Esophagus squamous epithelium (tissue), 5 donors: Measurements from ENCODE around the gene KCTD7. TPM values are rescaled to one million over a fixed set of nuclear protein-coding genes. Genes with fewer than 3 reads are reported as not detected.
"Not testable (repeated sequence)": the region's sequence is repeated elsewhere in the genome, so short reads cannot be mapped to it uniquely, and the experiment has no call there.

Experiments
- DNase-seq: peaks from one replicate; lab custom pipeline; 2025; lab: John Stamatoyannopoulos, UW
- H3K27ac ChIP-seq, 4 donors: fragments of 200-600 bp; sonication (generic); one replicate each; pipeline ENCODE4 v1.5.1; 2016 to 2019; ENCODE audit warnings: mild to moderate bottlenecking in 1 of 4
- H3K27me3 ChIP-seq, 4 donors: fragments of 200-600 bp; sonication (generic); 1 replicate in 3 of 4; 2 replicates in 1 of 4; pipeline versions ENCODE4 v1.5.1 to v1.6.0; 2017 to 2021; ENCODE audit warnings: antibody characterized with exemption in 1 of 4
- H3K36me3 ChIP-seq, 3 donors: fragments of 200-600 bp; sonication (generic); one replicate each; pipeline ENCODE4 v1.5.1; 2016 to 2019
- H3K4me1 ChIP-seq, 3 donors: fragments of 200-600 bp; sonication (generic); one replicate each; pipeline ENCODE4 v1.5.1; 2017 to 2019
- H3K4me3 ChIP-seq, 4 donors: fragments of 200-600 bp; sonication (generic); 1 replicate in 3 of 4; 2 replicates in 1 of 4; pipeline ENCODE4 v1.5.1; 2016 to 2019; ENCODE audit warnings: mild to moderate bottlenecking in 2 of 4, moderate library complexity in 1 of 4
- H3K9me3 ChIP-seq, 3 donors: fragments of 200-600 bp; sonication (generic); one replicate each; pipeline ENCODE4 v1.5.1; 2016 to 2019
- CTCF ChIP-seq, 6 experiments: fragments of 450-650 bp in 4 of 6; fragments of 200-600 bp in 2 of 6; sonication (generic) in 2 of 6; IDR thresholded peaks; one replicate each; pipeline ENCODE4 v1.5.1; 2016 to 2019; ENCODE audit warnings: antibody characterized with exemption in 6 of 6, mild to moderate bottlenecking in 4 of 6, moderate library complexity in 4 of 6
- POLR2A ChIP-seq, 4 donors: fragments of 450-650 bp; IDR thresholded peaks; one replicate each; pipeline ENCODE4 v1.6.1; 2017; ENCODE audit warnings: antibody characterized with exemption in 4 of 4, mild to moderate bottlenecking in 4 of 4, moderate library complexity in 3 of 4
- WGBS, 2 donors: methylation state at CpG; one replicate each; pipeline ENCODE4 v1.1.5; 2018; 5-methylcytosine and 5-hydroxymethylcytosine counted together
- intact Hi-C: fragments of 100-400 bp; cut with DNase I; formaldehyde crosslinking; loops from one replicate; pipeline ENCODE4 v1.15.0; 2022
- total RNA-seq, 4 donors: library from RNA; depleted of rRNA; stranded (reverse); fragments of >200 nt; gene quantifications; one replicate each; pipeline ENCODE4 v1.1.0, GENCODE V29; 2016
- donor health status: DM: yes; HTN: yes; CAD: no.

Gene KCTD7
- total RNA-seq, 4 donors from 2014 or later = 0.99 to 6.1 (median 3.5) TPM

- TF ChIP-seq CTCF (IDR thresholded peaks at IDR 0.05) (peak in 1 of 6 experiments; percentile 11), POLR2A (IDR thresholded peaks at IDR 0.05) (peak in 3 of 4 donors; percentile 94 to 97 (median 94))
- 15 to 17% methylated on average over 2 to 9 of the region's 78 CpGs for WGBS, 2 donors
- no peaks in the 10 kb centered on the region for H3K9me3 ChIP-seq
- intact Hi-C loops = loop anchor here (10.0 kb wide), 1 partner anchor 53 kb away; no protein-coding TSS in a partner anchor
- no peaks in the 10 kb centered on the region for H3K36me3 ChIP-seq
- no peaks in the 10 kb centered on the region for H3K27me3 ChIP-seq
- H3K4me1 ChIP-seq = peaks cover 10 to 53% (median 20%) of the 10 kb centered on the region in 3 donors
- DNase-seq = peak; percentile 82
- peak overlapping the region; percentile 96 to 100 (median 98) for H3K27ac ChIP-seq
- peak overlapping the region; percentile 67 to 89 (median 72) for H3K4me3 ChIP-seq
Observed at GRCh38 chr7:66681491-66682349, 53.0 kb downstream of the KCTD7 start.

- Histone ChIP-seq H3K27ac (peak overlapping the region; percentile 96 to 100 (median 98)), H3K36me3 (no peaks in the 10 kb centered on the region), H3K4me1 (peaks cover 10 to 45% (median 20%) of the 10 kb centered on the region in 3 donors), H3K9me3 (no peaks in the 10 kb centered on the region), H3K4me3 (peak overlapping the region; percentile 67 to 89 (median 72)), H3K27me3 (no peaks in the 10 kb centered on the region)
- DNase-seq = no peak
- WGBS, 2 donors = 0 to 3% methylated on average over 1 to 6 of the region's 66 CpGs
- intact Hi-C loops = loop anchor here (10.0 kb wide), 1 partner anchor 52 kb away; no protein-coding TSS in a partner anchor
- TF ChIP-seq CTCF (IDR thresholded peaks at IDR 0.05) (no peak), POLR2A (IDR thresholded peaks at IDR 0.05) (no peak)
Observed at GRCh38 chr7:66682350-66683093, 53.8 kb downstream of the KCTD7 start.

- H3K27ac ChIP-seq = peak overlapping the region; percentile 96 to 100 (median 98)
- not testable (repeated sequence) for H3K36me3 ChIP-seq, DNase-seq, H3K9me3 ChIP-seq, H3K27me3 ChIP-seq
- 42 to 48% methylated on average over 9 to 10 of the region's 10 CpGs for WGBS, 2 donors
- intact Hi-C loops = loop anchor here (10.0 kb wide), 1 partner anchor 52 kb away; no protein-coding TSS in a partner anchor
- peak overlapping the region; percentile 67 to 89 (median 72) for H3K4me3 ChIP-seq
- peaks cover 10 to 45% (median 20%) of the 10 kb centered on the region in 3 donors for H3K4me1 ChIP-seq
Observed at GRCh38 chr7:66683094-66683769, 54.6 kb downstream of the KCTD7 start.

- H3K27ac ChIP-seq = peak overlapping the region; percentile 5 to 100 (median 59)
- H3K9me3 ChIP-seq = no peaks in the 10 kb centered on the region
- TF ChIP-seq CTCF (IDR thresholded peaks at IDR 0.05) (no peak), POLR2A (IDR thresholded peaks at IDR 0.05) (no peak)
- intact Hi-C loops = loop anchor here (10.0 kb wide), 1 partner anchor 51 kb away; no protein-coding TSS in a partner anchor
- 53 to 65% methylated on average over 5 to 8 of the region's 9 CpGs for WGBS, 2 donors
- H3K4me3 ChIP-seq = no peak overlapping the region
- H3K36me3 ChIP-seq = no peaks in the 10 kb centered on the region
- no peaks in the 10 kb centered on the region for H3K27me3 ChIP-seq
- H3K4me1 ChIP-seq = peaks cover 10 to 45% (median 20%) of the 10 kb centered on the region in 3 donors
- DNase-seq = no peak
Observed at GRCh38 chr7:66683770-66684123, 55.1 kb downstream of the KCTD7 start.

GRCh38 chr7:66685663-66686062 lies 57.0 kb downstream of the KCTD7 start:
- intact Hi-C loops = loop anchor here (10.0 kb wide), 1 partner anchor 49 kb away; no protein-coding TSS in a partner anchor
- peaks cover 10 to 40% (median 20%) of the 10 kb centered on the region in 3 donors for H3K4me1 ChIP-seq
- H3K27me3 ChIP-seq, H3K9me3 ChIP-seq, DNase-seq, H3K4me3 ChIP-seq, H3K36me3 ChIP-seq, H3K27ac ChIP-seq: not testable (repeated sequence)
- 86 to 89% methylated on average over 4 of the region's 4 CpGs for WGBS, 2 donors
